ENCODE data around the gene GTF3C6.
A peak's percentile ranks its signal among the peaks of the same experiment; 100 is the strongest.

GTF3C6 gene

DNA sequence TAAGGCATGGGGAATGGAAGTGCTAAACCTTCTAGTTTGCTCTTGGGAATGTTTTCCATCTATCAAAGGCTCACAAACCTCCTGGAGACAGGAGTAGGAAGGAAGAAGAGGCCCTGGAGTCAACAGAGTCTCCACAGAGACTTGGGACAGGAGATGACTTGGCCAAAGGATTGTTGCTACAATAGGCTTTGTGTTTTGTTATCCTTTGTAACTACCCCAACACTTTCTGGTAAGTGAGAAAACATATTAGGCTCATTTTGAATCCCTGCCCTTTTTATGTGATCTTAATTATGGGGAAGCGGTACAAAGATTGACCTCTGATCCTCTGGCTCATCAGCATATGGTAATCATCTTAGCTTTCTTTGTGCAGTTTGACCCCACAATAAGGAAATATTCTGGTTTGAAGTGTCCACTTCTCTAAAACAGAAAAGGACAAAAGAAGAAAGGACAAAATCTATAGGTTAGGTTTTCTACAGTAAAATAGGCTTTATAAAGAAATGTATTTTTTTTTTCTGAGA is 24.1 kb upstream of the GTF3C6 start:
- Histone ChIP-seq H3K9me2 (replicated peaks; ENCODE audit: low read depth, low read length) (no peaks in the 10 kb centered on the region), H2AFZ (ENCODE audit: low read length) (peak overlapping the region; percentile 82), H4K20me1 (ENCODE audit: insufficient read depth, low read length, poor library complexity, severe bottlenecking) (no peaks in the 10 kb centered on the region), H3K9me3 (ENCODE audit: insufficient read depth, low read depth, low read length) (no peaks in the 10 kb centered on the region), H3K4me2 (ENCODE audit: low read depth, low read length, poor library complexity, severe bottlenecking) (no peak overlapping the region), H3K27me3 (ENCODE audit: insufficient read depth, low read length, poor library complexity, severe bottlenecking) (no peaks in the 10 kb centered on the region), H3K9ac (ENCODE audit: low read depth, low read length, poor library complexity, severe bottlenecking) (no peak overlapping the region), H3K4me1 (ENCODE audit: insufficient read depth, low read length, poor library complexity, severe bottlenecking) (peaks cover 51% of the 10 kb centered on the region), H3K4me3 (ENCODE audit: low read length, poor library complexity, severe bottlenecking) (no peak overlapping the region), H3K36me3 (ENCODE audit: insufficient read depth, low read length) (no peaks in the 10 kb centered on the region), H3K79me2 (ENCODE audit: insufficient read depth, low read length) (0 out of 2 replicates have a peak, but pooled peaks cover 4% of the 10 kb centered on the region), H3F3A (ENCODE audit: low read depth) (peaks cover 10% of the 10 kb centered on the region)
- TF ChIP-seq, protein P1, sequence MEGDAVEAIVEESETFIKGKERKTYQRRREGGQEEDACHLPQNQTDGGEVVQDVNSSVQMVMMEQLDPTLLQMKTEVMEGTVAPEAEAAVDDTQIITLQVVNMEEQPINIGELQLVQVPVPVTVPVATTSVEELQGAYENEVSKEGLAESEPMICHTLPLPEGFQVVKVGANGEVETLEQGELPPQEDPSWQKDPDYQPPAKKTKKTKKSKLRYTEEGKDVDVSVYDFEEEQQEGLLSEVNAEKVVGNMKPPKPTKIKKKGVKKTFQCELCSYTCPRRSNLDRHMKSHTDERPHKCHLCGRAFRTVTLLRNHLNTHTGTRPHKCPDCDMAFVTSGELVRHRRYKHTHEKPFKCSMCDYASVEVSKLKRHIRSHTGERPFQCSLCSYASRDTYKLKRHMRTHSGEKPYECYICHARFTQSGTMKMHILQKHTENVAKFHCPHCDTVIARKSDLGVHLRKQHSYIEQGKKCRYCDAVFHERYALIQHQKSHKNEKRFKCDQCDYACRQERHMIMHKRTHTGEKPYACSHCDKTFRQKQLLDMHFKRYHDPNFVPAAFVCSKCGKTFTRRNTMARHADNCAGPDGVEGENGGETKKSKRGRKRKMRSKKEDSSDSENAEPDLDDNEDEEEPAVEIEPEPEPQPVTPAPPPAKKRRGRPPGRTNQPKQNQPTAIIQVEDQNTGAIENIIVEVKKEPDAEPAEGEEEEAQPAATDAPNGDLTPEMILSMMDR (conservative IDR thresholded peaks at IDR 0.05; ENCODE audit: low read length), result no peak
- TF ChIP-seq EZH2phosphoT487 (IDR thresholded peaks at IDR 0.05; ENCODE audit: borderline replicate concordance), result no peak

DNA sequence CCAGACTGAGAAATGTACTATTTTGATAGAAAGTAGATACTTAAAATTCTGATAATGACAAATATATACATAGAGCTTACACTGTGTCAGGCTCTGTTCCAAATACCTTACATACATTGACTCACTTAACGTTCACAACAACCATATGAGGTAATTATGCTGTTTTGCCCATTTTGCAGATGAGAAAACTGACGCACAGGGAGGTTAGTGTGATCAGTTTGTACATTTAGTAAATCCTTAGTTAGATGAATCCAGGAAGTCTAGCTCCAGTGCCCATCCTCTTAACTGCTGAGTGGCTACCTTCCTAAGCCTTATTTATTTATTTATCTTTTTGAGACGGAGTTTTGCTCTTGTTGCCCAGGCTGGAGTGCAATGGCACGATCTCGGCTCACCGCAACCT is 23.3 kb upstream of the GTF3C6 start:
- no peaks in the 10 kb centered on the region for H3K36me3 ChIP-seq (ENCODE audit: insufficient read depth, low read length)
- no peaks in the 10 kb centered on the region for H4K20me1 ChIP-seq (ENCODE audit: insufficient read depth, low read length, poor library complexity, severe bottlenecking)
- H3K9me2 ChIP-seq (replicated peaks; ENCODE audit: low read depth, low read length), result no peaks in the 10 kb centered on the region
- no peaks in the 10 kb centered on the region for H3K9me3 ChIP-seq (ENCODE audit: insufficient read depth, low read depth, low read length)
- H3K4me1 ChIP-seq (ENCODE audit: insufficient read depth, low read length, poor library complexity, severe bottlenecking), result peaks cover 48% of the 10 kb centered on the region
- H3F3A ChIP-seq (ENCODE audit: low read depth), result peaks cover 14% of the 10 kb centered on the region
- TF ChIP-seq, protein P1 (conservative IDR thresholded peaks at IDR 0.05; ENCODE audit: low read length), result no peak
- TF ChIP-seq EZH2phosphoT487 (IDR thresholded peaks at IDR 0.05; ENCODE audit: borderline replicate concordance), result no peak
- H3K4me2 ChIP-seq (ENCODE audit: low read depth, low read length, poor library complexity, severe bottlenecking), result no peak overlapping the region
- H2AFZ ChIP-seq (ENCODE audit: low read length), result no peak overlapping the region
- H3K4me3 ChIP-seq (ENCODE audit: low read length, poor library complexity, severe bottlenecking), result no peak overlapping the region
- no peaks in the 10 kb centered on the region for H3K27me3 ChIP-seq (ENCODE audit: insufficient read depth, low read length, poor library complexity, severe bottlenecking)
- H3K79me2 ChIP-seq (ENCODE audit: insufficient read depth, low read length), result 0 out of 2 replicates have a peak, but pooled peaks cover 4% of the 10 kb centered on the region
- no peak overlapping the region for H3K9ac ChIP-seq (ENCODE audit: low read depth, low read length, poor library complexity, severe bottlenecking)

DNA sequence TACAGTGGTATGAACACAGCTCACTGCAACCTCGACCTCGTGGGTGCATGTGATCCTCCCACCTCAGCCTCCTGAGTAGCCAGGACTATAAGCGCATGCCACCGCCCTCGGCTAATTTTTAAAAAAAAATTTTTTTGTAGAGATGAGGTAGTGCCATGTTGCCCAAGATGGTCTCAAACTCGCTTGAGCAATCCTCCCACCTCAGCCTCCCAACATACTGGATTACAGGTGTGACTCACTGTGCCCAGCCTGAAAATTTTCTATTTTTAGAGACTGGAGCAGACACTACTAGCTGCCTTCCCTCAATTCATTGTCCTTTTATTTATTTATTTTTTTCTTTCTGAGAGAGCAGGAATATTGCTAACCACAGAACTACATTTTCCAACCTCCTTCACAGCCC is 20.3 kb upstream of the GTF3C6 start:
- Histone ChIP-seq H3K9ac (ENCODE audit: low read depth, low read length, poor library complexity, severe bottlenecking) (peak overlapping the region; percentile 63), H2AFZ (ENCODE audit: low read length) (no peak overlapping the region), H3F3A (ENCODE audit: low read depth) (peaks cover 19% of the 10 kb centered on the region), H3K4me1 (ENCODE audit: insufficient read depth, low read length, poor library complexity, severe bottlenecking) (peaks cover 55% of the 10 kb centered on the region), H3K27me3 (ENCODE audit: insufficient read depth, low read length, poor library complexity, severe bottlenecking) (no peaks in the 10 kb centered on the region), H3K9me2 (replicated peaks; ENCODE audit: low read depth, low read length) (no peaks in the 10 kb centered on the region), H3K4me3 (ENCODE audit: low read length, poor library complexity, severe bottlenecking) (no peak overlapping the region), H4K20me1 (ENCODE audit: insufficient read depth, low read length, poor library complexity, severe bottlenecking) (no peaks in the 10 kb centered on the region), H3K36me3 (ENCODE audit: insufficient read depth, low read length) (no peaks in the 10 kb centered on the region), H3K4me2 (ENCODE audit: low read depth, low read length, poor library complexity, severe bottlenecking) (peak overlapping the region; percentile 64), H3K79me2 (ENCODE audit: insufficient read depth, low read length) (0 out of 2 replicates have a peak, but pooled peaks cover 4% of the 10 kb centered on the region), H3K9me3 (ENCODE audit: insufficient read depth, low read depth, low read length) (no peaks in the 10 kb centered on the region)
- TF ChIP-seq EZH2phosphoT487 (IDR thresholded peaks at IDR 0.05; ENCODE audit: borderline replicate concordance), result no peak
- TF ChIP-seq, protein P1 (conservative IDR thresholded peaks at IDR 0.05; ENCODE audit: low read length), result no peak
